Ascending aorta (tissue), 2 donors: ENCODE results near the gene EIF2A. TPM values are rescaled to one million over a fixed set of nuclear protein-coding genes. Genes with fewer than 3 reads are reported as not detected.

Experiments
- DNase-seq, 2 donors: peaks; one replicate each; pipeline ENCODE4 v3.0.0-alpha.2; 2019; ENCODE audit warnings: low spot score in 2 of 2
- H3K27ac ChIP-seq, 2 donors: fragments of 200-600 bp; sonication (generic); one replicate each; pipeline ENCODE4 v1.5.1; 2016 to 2017; ENCODE audit warnings: mild to moderate bottlenecking in 1 of 2
- H3K27me3 ChIP-seq: fragments of 200-600 bp; sonication (generic); one replicate; pipeline ENCODE4 v1.5.1; 2017
- H3K36me3 ChIP-seq, 2 donors: fragments of 200-600 bp; sonication (generic); one replicate each; pipeline ENCODE4 v1.5.1; 2016
- H3K4me1 ChIP-seq, 2 donors: fragments of 200-600 bp; sonication (generic); one replicate each; pipeline ENCODE4 v1.5.1; 2016 to 2017; ENCODE audit warnings: mild to moderate bottlenecking in 1 of 2
- H3K4me3 ChIP-seq, 2 donors: fragments of 200-600 bp; sonication (generic); one replicate each; pipeline ENCODE4 v1.5.1; 2016 to 2017; ENCODE audit warnings: mild to moderate bottlenecking in 1 of 2
- H3K9me3 ChIP-seq, 2 donors: fragments of 200-600 bp; sonication (generic); one replicate each; pipeline ENCODE4 v1.5.1; 2016
- intact Hi-C: fragments of 100-400 bp; cut with DNase I; formaldehyde crosslinking; loops from one replicate; pipeline ENCODE4 v1.15.1; 2023
- total RNA-seq: library from RNA; depleted of rRNA; stranded (reverse); fragments of >200 nt; gene quantifications from one replicate; pipeline ENCODE4 v1.1.0, GENCODE V29; 2016
- TF ChIP-seq, protein P1 (sequence below), 3 experiments: fragments of 200-600 bp in 2 of 3; fragments of 450-650 bp in 1 of 3; sonication (generic) in 2 of 3; IDR thresholded peaks; one replicate each; pipeline ENCODE4 v1.5.1; 2016 to 2019; ENCODE audit warnings: antibody characterized with exemption in 3 of 3, mild to moderate bottlenecking in 1 of 3, moderate library complexity in 1 of 3

EIF2A gene
- total RNA-seq, 1 donor from 2014 or later = 83.2 TPM

DNA sequence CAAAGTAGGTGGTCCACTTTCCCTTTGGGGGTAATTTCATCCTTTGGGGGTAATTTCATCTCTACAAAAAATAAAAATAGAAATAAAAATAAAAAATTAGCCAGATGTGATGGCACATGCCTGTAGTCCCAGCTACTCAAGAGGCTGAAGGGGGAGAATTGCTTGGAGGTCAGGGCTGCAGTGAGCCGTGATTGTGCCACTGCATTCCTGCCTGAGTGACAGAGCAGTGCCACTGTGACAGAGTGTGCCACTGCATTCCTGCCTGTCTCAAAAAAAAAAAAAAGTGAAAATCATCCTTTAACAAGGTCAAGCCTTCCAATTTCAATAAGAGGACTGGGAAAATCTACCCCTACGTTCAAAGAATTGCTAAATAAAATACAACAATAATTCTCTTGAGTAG lies 23.0 kb upstream of the EIF2A start:
- H3K4me3 ChIP-seq = no peak overlapping the region
- no peaks in the 10 kb centered on the region for H3K4me1 ChIP-seq
- no peak overlapping the region for H3K27ac ChIP-seq
- no peak for DNase-seq
- H3K27me3 ChIP-seq = no peaks in the 10 kb centered on the region
- intact Hi-C loops = no loop called here
- TF ChIP-seq, protein P1, sequence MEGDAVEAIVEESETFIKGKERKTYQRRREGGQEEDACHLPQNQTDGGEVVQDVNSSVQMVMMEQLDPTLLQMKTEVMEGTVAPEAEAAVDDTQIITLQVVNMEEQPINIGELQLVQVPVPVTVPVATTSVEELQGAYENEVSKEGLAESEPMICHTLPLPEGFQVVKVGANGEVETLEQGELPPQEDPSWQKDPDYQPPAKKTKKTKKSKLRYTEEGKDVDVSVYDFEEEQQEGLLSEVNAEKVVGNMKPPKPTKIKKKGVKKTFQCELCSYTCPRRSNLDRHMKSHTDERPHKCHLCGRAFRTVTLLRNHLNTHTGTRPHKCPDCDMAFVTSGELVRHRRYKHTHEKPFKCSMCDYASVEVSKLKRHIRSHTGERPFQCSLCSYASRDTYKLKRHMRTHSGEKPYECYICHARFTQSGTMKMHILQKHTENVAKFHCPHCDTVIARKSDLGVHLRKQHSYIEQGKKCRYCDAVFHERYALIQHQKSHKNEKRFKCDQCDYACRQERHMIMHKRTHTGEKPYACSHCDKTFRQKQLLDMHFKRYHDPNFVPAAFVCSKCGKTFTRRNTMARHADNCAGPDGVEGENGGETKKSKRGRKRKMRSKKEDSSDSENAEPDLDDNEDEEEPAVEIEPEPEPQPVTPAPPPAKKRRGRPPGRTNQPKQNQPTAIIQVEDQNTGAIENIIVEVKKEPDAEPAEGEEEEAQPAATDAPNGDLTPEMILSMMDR (IDR thresholded peaks at IDR 0.05) = no peak
- H3K36me3 ChIP-seq = no peaks in the 10 kb centered on the region
- no peaks in the 10 kb centered on the region for H3K9me3 ChIP-seq

DNA sequence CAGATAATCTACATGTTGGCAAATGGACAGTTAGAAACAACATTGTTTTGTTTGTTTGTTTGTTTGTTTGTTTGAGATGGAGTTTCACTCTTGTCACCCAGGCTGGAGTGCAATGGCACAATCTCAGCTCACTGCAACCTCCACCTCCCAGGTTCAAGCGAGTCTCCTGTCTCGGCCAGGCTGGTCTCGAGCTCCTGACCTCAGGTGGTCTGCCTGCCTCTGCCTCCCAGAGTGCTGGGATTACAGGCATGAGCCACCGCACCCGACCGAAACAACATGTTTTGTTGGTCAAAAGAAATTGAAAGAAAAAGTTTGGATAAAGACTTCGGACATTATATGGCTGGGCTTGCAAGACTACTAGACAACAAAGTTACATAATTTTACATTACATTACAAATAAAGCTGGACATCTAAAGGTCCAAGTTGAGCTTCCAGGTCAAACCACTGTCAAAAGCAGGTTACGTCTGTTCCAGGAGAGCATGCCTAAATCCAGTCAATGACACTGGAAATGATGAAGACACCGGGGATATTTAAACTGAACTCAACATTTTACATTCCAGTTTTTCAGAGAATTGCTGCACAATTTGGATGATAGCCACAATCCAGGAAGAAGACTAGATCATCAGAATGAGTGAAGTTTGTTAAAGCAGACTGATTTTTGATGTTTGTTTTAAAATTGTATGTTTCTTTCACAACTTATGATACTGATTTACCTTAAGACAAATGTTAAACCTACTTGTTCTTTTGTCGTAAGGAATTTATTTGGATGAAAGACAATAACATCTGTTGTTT lies 18.9 kb upstream of the EIF2A start:
- Histone ChIP-seq H3K27me3 (no peaks in the 10 kb centered on the region), H3K4me3 (no peak overlapping the region), H3K4me1 (no peaks in the 10 kb centered on the region), H3K27ac (no peak overlapping the region), H3K9me3 (no peaks in the 10 kb centered on the region), H3K36me3 (no peaks in the 10 kb centered on the region)
- no peak for DNase-seq
- TF ChIP-seq, protein P1 (IDR thresholded peaks at IDR 0.05) = no peak
- intact Hi-C loops = no loop called here

DNA sequence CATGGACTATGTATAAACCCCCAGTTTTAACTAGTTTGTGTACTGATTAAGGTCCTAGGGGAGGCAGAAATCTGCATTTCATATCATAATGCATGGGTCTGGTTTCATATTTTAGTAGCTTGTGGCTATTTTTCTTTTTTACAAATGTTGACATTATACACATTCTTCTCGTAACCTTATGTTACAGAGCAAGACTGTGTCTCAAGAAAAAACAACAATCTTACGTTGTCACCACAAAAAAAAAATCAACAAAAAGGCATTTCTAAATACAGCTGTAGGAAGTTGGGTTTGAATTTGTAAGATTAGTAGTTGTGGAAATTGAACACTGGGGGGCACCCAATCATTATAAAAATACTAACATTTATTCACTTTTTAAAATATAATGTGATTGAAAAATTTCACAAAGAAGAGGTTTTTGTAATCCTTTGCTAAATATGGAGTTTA lies 18.2 kb upstream of the EIF2A start:
- intact Hi-C loops = no loop called here
- DNase-seq = no peak
- H3K27me3 ChIP-seq = no peaks in the 10 kb centered on the region
- H3K36me3 ChIP-seq = no peaks in the 10 kb centered on the region
- H3K9me3 ChIP-seq = no peaks in the 10 kb centered on the region
- no peak overlapping the region for H3K4me3 ChIP-seq
- no peaks in the 10 kb centered on the region for H3K4me1 ChIP-seq
- TF ChIP-seq, protein P1 (IDR thresholded peaks at IDR 0.05) = peak in 1 of 3 experiments; percentile 31
- no peak overlapping the region for H3K27ac ChIP-seq

DNA sequence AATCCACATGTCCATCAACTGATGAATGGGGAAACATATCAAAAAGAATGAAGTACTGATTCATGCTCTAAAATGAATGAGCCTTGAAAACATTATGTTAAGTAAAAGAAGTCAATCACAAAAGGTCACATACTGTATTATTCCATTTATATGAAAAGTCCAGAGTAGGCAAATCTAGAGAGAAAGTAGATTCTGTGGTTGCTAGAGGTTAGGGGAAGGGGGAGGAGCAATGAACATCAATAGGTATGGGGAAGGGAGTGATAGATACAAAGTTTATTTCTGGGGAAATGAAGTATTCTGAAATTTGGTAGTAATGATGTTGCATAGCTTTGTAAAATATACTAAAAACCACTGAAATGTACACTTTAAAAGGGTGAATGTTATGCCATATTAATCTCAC lies 14.8 kb upstream of the EIF2A start:
- Histone ChIP-seq H3K27ac (no peak overlapping the region), H3K4me3 (no peak overlapping the region), H3K9me3 (no peaks in the 10 kb centered on the region), H3K36me3 (no peaks in the 10 kb centered on the region), H3K4me1 (no peaks in the 10 kb centered on the region), H3K27me3 (no peaks in the 10 kb centered on the region)
- TF ChIP-seq, protein P1 (IDR thresholded peaks at IDR 0.05) = no peak
- intact Hi-C loops = loop anchor here (10.0 kb wide), 1 partner anchor 333 kb away; no protein-coding TSS in a partner anchor
- no peak for DNase-seq

DNA sequence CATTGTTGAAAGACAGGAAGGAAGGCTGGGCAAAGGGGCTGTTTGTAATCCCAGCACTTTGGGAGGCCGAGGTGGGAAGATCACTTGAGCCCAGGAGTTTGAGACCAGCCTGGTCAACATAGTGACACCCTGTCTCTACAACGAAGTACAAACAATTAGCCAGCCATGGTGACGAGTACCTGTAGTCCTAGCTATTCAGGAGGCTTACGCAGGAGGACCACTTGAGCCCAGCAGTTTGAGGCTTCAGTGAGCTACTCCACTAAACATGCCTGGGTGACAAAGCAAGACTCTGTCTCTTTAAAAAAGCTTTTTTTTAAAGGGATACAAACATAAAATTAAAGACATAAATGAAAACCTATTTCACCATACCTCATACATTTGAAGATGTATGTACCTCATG lies 11.4 kb upstream of the EIF2A start:
- Histone ChIP-seq H3K27ac (no peak overlapping the region), H3K4me3 (no peak overlapping the region), H3K36me3 (no peaks in the 10 kb centered on the region), H3K9me3 (no peaks in the 10 kb centered on the region), H3K27me3 (no peaks in the 10 kb centered on the region), H3K4me1 (no peaks in the 10 kb centered on the region)
- TF ChIP-seq, protein P1 (IDR thresholded peaks at IDR 0.05) = no peak
- intact Hi-C loops = loop anchor here (10.0 kb wide), 1 partner anchor 330 kb away; no protein-coding TSS in a partner anchor
- no peak for DNase-seq
